Cardiac fibroblast (primary cell): ENCODE measurements around the gene BLID.
A peak's percentile ranks its signal among the peaks of the same experiment; 100 is the strongest.

ENCODE experiments used
- DNase-seq, 2 donors: peaks; one replicate each; pipeline versions ENCODE4 v3.0.0 to v3.0.0-alpha.2; 2010; ENCODE audit warnings: low read depth in 2 of 2
- H3K4me3 ChIP-seq, 2 donors: replicated peaks in 1 of 2; 1 replicate in 1 of 2; 2 replicates in 1 of 2; pipeline ENCODE4 v1.5.1; 2011; ENCODE audit warnings: low read depth in 2 of 2, low read length in 2 of 2, mild to moderate bottlenecking in 2 of 2, moderate library complexity in 1 of 2
- TF ChIP-seq, protein P1 (sequence below): IDR thresholded peaks from one replicate; pipeline ENCODE4 v1.5.1; 2011; ENCODE audit warnings: low read depth, mild to moderate bottlenecking, low read length, inconsistent platforms

BLID gene

DNA sequence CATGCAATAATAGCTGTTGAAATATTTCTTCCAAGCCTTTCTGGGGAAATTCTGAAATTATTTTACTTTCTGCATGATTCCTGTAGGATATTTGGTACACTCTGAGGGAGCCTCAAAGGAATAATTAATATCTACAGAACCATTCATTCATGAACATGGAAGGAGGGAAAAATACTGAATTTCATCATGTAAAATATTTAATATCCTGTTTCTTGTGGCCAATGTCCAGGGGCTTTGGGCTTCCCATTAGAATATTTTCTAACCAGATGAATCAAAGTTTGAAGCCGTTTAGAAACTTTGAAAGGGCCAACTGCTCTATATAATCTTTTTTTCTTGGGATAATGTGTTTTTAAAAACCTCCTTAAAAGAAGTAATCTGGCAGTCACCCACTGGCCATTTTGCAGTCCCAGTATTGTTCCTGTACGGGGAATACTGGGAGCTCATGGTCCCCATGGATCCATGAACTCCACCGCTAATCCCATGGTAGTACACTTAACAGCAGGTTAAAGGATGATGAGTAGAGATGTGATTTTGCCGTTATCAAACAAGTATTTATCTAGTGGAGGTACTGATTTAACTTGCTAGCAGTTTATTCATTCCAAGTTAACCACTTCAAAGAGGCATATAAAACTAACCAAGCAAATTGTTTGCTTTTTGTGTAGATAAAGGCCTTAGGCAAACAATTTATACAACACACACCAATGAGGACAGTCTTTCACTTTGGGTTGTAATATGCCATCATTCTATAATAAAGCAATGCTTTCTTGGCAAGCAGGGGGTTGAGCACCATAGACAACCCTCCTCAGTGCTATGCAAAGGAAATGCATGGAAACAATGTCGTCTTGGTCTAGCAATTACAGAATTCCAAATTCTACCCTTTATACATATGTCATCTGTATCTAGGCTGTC lies 34.5 kb upstream of the BLID start:
- TF ChIP-seq, protein P1, sequence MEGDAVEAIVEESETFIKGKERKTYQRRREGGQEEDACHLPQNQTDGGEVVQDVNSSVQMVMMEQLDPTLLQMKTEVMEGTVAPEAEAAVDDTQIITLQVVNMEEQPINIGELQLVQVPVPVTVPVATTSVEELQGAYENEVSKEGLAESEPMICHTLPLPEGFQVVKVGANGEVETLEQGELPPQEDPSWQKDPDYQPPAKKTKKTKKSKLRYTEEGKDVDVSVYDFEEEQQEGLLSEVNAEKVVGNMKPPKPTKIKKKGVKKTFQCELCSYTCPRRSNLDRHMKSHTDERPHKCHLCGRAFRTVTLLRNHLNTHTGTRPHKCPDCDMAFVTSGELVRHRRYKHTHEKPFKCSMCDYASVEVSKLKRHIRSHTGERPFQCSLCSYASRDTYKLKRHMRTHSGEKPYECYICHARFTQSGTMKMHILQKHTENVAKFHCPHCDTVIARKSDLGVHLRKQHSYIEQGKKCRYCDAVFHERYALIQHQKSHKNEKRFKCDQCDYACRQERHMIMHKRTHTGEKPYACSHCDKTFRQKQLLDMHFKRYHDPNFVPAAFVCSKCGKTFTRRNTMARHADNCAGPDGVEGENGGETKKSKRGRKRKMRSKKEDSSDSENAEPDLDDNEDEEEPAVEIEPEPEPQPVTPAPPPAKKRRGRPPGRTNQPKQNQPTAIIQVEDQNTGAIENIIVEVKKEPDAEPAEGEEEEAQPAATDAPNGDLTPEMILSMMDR = no peak
- H3K4me3 ChIP-seq = no peak overlapping the region
- no peak for DNase-seq

DNA sequence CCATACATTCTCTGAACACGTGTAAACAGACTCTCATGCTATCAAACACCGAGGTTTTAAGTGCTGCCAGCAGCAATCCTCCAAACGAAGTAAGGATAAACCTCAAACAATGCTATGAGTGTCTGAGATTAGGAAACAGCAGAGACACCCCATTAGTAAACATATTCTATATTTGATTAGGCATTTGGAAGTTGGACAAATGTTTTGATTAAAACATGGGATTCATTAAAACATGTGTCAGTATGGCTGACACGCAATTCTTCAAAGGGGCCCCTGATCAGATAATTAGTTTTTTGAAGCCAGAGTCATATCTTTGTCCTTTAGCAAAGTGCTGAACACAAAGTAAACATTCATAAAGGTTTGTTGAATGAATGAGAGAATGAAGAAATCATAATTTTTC lies 33.2 kb upstream of the BLID start:
- DNase-seq = no peak

DNA sequence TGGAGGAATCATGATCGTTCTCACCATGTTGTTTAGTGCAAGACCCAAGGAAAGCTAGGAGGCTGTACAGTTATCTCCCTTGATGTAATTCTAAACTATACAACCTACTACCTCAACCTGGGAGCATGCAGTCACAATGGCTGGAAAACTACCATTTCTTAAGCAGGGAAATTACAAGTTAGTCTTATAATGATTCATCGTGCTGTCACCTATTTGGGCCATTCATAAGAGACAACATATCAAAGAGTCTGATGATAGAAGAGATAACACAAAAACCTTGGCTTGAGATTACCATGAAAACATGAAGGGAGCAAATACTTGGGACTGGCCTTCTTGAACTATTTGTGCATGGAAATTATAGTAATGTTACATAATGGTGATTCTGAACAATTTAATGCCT lies 30.5 kb upstream of the BLID start:
- TF ChIP-seq, protein P1 = no peak
- DNase-seq = peak in 1 of 2 donors; percentile 70

More for the DNA sequence above, 33.2 kb upstream of the BLID start:
- H3K4me3 ChIP-seq = no peak overlapping the region
- TF ChIP-seq, protein P1 = no peak

DNA sequence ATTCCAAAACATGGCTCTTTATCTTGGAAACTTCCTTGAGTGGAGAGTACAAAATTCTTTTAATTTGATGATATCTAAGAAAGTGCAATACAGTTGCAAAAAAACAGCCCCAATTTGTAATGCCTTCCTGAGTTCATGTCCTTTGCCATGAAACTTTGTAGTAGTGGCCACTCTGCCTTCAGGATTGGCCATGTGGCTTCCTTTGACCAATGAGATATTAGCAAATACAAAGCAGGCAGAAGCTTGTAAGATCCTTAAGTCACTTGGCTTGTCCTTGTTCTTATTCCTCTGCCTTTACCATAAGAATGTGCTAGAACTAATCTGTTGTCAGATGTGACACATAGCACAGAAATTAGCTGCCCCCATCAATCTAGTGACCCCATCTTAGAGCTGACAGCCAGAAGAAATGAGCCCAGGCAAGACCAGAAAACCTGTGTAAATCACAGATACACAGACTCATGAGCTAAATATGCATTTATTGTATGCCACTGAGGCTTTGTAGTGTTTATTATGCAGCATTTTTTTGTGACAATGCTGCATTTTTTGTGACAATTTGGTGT lies 29.8 kb upstream of the BLID start:
- no peak overlapping the region for H3K4me3 ChIP-seq
- DNase-seq = peak in 1 of 2 donors; percentile 34
- TF ChIP-seq, protein P1 = no peak

More for the DNA sequence above, 30.5 kb upstream of the BLID start:
- H3K4me3 ChIP-seq = no peak overlapping the region

DNA sequence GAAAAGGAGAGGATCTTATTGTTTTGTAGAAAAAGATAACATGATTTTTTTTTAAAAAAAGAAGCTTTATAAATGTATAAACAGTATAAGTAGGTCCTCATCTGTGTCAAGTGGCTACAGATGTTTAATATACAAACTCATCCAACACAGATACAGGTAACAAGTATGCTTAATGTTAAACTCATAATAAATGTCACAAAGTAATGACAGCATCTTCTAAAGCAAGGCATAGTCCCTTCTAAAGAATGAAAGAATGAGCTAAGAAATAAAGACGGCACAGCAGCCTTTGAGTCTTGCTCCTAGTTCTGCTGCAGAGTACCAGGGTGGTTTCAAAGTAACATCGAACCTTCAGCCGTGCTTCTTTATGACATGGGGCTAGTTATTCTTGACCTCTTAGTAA lies 28.7 kb upstream of the BLID start:
- no peak overlapping the region for H3K4me3 ChIP-seq
- DNase-seq = no peak
- TF ChIP-seq, protein P1 = no peak

DNA sequence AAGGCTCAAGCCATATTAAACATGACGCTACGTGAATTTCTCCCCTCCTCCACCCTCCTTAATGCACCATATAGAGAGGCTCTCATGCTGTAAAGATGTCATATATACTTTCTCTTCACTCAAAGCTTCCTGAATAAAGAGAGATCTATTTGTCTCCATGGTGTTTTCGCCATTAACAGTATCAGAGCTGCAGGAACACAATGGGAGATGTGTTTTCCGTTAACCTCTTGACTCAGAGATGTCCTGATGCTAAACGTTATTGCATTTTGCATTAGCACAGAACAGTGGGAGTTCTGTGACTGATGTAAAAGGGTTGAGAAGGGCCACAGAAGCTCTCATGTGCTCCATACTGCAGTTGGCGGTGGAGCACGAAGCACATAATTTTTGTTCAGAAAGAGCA lies 25.7 kb upstream of the BLID start:
- TF ChIP-seq, protein P1 = no peak
- H3K4me3 ChIP-seq = no peak overlapping the region
- DNase-seq = no peak
